Measurements from ENCODE around the gene EPHX1.
A peak's percentile ranks its signal among the peaks of the same experiment; 100 is the strongest.
"Not testable (repeated sequence)": the region's sequence is repeated elsewhere in the genome, so short reads cannot be mapped to it uniquely, and the experiment has no call there.

EPHX1 gene

DNA sequence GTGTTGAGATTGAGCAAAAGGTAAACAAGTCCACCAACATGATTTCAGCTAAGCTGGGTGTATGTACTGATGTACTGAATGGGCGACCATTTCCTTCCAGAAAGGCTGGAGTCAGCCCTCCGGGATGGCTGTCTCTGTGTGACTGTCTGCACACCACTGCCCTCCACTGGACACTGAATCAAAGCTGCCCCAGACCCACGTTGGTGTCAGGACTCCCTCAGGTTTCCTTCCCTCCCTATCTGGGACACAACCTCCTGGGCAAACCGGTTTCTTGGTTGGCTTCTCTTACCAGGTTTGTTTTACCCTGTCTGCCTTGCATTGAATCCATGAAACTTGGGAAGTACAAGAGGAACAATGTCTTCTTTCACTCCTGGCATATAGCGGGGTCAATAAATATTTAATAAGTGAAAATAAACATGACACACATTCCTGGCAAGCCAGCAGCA lies 37.6 kb upstream of the EPHX1 start:
- TF ChIP-seq, protein P1, sequence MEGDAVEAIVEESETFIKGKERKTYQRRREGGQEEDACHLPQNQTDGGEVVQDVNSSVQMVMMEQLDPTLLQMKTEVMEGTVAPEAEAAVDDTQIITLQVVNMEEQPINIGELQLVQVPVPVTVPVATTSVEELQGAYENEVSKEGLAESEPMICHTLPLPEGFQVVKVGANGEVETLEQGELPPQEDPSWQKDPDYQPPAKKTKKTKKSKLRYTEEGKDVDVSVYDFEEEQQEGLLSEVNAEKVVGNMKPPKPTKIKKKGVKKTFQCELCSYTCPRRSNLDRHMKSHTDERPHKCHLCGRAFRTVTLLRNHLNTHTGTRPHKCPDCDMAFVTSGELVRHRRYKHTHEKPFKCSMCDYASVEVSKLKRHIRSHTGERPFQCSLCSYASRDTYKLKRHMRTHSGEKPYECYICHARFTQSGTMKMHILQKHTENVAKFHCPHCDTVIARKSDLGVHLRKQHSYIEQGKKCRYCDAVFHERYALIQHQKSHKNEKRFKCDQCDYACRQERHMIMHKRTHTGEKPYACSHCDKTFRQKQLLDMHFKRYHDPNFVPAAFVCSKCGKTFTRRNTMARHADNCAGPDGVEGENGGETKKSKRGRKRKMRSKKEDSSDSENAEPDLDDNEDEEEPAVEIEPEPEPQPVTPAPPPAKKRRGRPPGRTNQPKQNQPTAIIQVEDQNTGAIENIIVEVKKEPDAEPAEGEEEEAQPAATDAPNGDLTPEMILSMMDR (IDR thresholded peaks at IDR 0.05; ENCODE audit: low read depth, low read length) = peak; percentile 92
- no peak for DNase-seq (ENCODE audit: extremely low read depth, low read depth)

DNA sequence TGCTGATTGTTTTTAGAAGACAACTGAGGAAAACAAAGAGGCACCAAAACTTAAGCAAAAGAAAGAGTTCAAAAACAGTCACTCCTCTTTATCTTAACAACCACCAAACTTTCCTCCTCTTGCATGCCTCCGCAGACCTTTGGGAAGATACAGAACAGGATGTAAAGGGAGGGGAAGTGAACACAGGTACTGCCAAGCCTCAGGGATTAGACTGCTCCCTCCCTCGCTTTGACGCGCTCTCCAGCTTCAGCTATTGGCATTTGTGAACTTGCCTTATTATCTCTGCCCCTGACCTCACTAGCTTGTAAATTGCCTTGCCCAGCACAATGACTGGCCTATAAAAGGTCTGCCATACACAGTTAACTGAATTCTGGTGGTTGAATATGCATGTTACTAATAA lies 37.1 kb upstream of the EPHX1 start:
- TF ChIP-seq, protein P1 (IDR thresholded peaks at IDR 0.05; ENCODE audit: low read depth, low read length) = no peak
- no peak for DNase-seq (ENCODE audit: extremely low read depth, low read depth)

DNA sequence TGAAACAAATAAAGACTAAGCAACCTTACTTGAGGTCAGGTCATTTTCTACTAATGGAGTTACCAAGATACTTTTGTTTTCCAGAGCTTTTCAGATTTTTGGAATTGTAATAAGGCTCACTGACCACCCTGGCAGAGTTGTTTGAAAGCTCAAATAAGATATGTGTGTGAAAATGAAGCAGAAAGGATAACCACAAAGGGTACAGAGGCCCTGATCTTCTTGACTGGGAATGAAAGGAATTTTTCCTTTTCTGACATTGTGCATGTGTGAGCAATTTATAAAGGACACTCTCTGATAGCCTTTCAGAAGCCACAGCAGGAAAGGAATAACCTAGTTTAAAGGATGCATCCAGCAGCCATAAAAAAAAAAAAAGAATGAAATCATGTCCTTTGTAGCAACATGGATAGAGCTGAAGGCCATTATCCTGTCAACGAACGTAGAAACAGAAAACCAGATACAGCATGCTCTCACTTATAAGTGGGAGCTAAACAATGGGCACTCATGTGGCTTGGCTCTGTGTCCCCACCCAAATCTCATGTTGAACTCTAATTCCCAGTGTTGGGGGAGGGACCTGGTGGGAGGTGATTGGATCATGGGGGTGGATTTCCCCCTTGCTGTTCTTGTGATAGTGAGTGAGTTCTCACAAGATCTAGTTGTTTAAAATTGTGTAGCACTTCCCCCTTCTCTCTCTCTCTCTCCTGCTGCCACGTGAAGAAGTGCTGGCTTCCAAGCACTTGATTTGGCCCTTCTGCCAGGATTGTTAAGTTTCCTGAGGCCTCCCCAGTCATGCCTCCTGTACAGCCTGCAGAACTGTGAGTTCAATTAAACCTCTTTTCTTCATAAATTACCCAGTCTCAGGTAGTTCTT lies 35.4 kb upstream of the EPHX1 start:
- TF ChIP-seq, protein P1 (IDR thresholded peaks at IDR 0.05; ENCODE audit: low read depth, low read length) = no peak

DNA sequence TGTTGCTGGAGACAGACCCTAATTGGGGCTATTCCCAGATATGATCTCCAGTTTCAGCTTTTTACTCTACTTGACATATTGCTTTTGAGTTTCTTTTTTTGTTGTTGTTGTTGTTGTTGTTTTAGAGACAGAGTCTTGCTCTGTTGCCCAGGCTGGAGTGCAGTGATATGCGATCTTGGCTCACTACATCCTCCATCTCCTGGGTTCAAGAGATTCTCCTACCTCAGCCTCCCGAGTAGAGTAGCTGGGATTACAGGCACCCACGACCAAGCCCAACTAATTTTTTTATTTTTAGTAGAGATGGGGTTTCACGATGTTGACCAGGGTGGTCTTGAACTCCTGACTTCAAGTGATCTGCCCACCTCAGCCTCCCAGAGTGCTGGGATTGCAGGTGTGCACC lies 33.6 kb upstream of the EPHX1 start:
- no peak for DNase-seq (ENCODE audit: extremely low read depth, low read depth)
- TF ChIP-seq, protein P1 (IDR thresholded peaks at IDR 0.05; ENCODE audit: low read depth, low read length) = no peak

More for the DNA sequence above, 35.4 kb upstream of the EPHX1 start:
- no peak for DNase-seq (ENCODE audit: extremely low read depth, low read depth)

DNA sequence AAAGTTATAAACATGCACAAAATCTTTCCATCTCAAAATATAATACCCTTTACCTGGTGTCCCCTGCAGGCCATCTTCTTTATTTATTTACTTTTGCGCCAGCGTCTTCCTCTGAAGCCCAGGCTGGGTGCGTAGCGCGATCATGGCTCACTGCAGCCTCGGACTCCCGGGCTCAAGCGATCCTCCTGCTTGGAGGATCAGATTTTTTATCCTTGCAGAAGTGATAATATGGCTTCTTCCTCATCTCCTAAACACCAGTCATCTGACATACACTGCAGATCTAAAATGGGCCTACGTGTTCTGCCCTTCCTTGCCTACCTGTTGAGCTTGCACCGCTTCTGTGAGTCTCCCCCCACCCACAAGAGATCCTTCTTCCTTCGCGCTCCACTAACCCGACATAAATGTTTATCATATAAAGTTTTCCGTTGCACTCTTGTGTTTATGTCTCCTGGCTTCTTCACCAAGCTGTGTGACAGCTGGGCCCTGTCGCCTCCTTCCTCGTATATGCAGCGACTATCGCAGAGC lies 32.8 kb upstream of the EPHX1 start:
- no peak for DNase-seq (ENCODE audit: extremely low read depth, low read depth)
- TF ChIP-seq, protein P1 (IDR thresholded peaks at IDR 0.05; ENCODE audit: low read depth, low read length) = no peak

DNA sequence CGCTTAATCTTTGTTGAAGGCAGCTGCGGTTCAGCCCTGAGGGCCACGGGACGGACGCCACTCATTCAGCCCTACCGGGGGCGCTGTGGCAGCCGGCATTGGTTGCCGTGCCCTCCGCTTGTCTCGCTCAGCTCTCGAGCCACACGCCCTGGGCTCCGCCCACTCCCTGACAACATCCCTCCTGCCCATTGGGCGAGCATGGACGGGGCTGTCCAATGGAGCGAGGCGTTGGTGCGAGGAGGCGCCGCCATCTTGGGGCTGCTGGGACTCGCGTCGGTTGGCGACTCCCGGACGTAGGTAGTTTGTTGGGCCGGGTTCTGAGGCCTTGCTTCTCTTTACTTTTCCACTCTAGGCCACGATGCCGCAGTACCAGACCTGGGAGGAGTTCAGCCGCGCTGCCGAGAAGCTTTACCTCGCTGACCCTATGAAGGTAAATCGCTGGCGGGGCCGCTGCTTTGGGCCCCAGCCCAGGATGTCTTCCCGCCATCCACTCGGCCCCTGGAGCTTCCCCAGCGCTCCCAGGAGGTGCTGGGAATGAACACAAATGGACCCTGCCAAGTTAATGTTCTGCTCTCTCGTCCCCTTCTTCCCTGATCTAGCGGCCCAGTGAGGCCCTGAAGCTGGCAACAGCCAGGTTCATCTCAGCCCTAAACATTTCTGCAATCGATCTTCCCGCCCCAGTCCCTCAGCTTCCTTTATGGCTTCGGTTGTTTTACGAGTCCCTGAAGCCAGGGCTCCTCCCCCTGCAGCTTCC lies 32.2 kb upstream of the EPHX1 start, which contains the start of gene SRP9:
SRP9 (plus strand) TSS at position 244 of the 754 bp plus-strand sequence; CDS start at position 359, 115 bp downstream.
- TF ChIP-seq, protein P1 (IDR thresholded peaks at IDR 0.05; ENCODE audit: low read depth, low read length) = peak; percentile 92
- peak; percentile 95 for DNase-seq (ENCODE audit: extremely low read depth, low read depth)

DNA sequence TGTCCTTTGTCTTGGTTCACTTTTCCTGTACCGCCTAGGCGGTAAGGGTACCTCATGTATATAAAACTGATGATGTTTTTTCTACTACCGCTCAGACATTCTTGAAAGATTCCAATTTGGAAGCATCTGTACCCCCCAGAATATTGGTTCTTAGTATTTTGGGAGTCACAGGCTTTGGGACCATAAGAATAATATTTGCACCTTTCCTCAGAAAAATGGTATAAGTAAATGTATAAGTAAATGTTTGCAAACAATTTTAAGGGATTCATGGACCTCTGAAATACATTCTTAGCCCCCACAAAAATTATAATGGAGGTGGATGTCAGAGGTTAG lies 31.6 kb upstream of the EPHX1 start:
- no peak for DNase-seq (ENCODE audit: extremely low read depth, low read depth)
- TF ChIP-seq, protein P1 (IDR thresholded peaks at IDR 0.05; ENCODE audit: low read depth, low read length) = no peak

DNA sequence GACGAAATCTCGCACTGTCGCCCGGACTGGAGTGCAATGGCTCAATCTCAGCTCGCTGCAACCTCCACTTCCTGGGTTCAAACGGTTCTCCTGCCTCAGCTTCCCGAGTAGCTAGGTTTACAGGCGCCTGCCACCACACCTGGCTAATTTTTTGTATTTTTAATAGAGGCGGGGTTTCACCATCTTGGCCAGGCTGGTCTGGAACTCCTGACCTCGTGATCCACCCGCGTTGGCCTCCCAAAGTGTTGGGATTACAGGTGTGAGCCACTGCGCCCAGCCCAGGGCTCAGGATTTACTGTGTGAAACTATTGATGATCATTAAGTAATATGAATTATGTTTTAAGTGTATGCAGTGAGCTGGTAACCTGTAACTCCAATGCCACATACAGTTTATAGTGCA lies 30.8 kb upstream of the EPHX1 start:
- DNase-seq (ENCODE audit: extremely low read depth, low read depth) = not testable (repeated sequence)
